ENCODE results near the gene SGMS2.

SGMS2 gene

DNA sequence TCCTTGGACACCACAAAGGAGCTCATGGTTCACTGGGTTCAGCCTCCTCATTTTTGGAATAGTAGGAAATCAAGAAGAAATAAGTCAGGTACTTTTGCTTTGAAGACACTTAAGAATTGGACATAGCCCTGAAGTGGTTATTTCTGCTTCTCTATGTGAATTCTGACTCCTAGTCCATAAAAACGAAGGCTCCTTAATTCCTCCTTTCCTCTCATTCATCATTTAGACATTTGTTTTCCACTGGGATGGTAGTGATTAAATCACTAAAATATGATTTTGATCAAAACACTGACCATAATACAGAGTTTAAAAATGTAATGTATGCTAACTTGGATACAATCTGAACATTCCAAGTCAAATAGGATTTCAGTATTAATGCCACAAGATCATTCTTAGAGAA, 71.9 kb downstream of the SGMS2 start:
- ChIA-PET CTCF (interaction anchor here (0.6 to 0.9 kb wide), 2 partner anchors 12 to 584 kb away, joined by 3 to 4 read pairs; no protein-coding TSS in a partner anchor), POLR2A (no interaction called here)
- Histone ChIP-seq H3K4me1 (ENCODE audit: control insufficient read depth, insufficient read depth, low read length) (no peaks in the 10 kb centered on the region), H3K27ac (ENCODE audit: extremely low read depth, low read depth, low read length) (no peak overlapping the region), H3K36me3 (ENCODE audit: control insufficient read depth in 2 of 2, insufficient read depth in 1 of 2, low read length in 2 of 2) (peaks cover 0 to 11% of the 10 kb centered on the region in 2 experiments; a peak in 1 of 3 replicates), H3K4me3 (ENCODE audit: low read depth, low read length) (no peak overlapping the region), H3K9me3 (ENCODE audit: control insufficient read depth, insufficient read depth, low read depth, low read length) (no peaks in the 10 kb centered on the region)
- no peak for TF ChIP-seq ZNF837 (tag by site-specific recombination; IDR thresholded peaks at IDR 0.05)
- TF ChIP-seq, protein P1, sequence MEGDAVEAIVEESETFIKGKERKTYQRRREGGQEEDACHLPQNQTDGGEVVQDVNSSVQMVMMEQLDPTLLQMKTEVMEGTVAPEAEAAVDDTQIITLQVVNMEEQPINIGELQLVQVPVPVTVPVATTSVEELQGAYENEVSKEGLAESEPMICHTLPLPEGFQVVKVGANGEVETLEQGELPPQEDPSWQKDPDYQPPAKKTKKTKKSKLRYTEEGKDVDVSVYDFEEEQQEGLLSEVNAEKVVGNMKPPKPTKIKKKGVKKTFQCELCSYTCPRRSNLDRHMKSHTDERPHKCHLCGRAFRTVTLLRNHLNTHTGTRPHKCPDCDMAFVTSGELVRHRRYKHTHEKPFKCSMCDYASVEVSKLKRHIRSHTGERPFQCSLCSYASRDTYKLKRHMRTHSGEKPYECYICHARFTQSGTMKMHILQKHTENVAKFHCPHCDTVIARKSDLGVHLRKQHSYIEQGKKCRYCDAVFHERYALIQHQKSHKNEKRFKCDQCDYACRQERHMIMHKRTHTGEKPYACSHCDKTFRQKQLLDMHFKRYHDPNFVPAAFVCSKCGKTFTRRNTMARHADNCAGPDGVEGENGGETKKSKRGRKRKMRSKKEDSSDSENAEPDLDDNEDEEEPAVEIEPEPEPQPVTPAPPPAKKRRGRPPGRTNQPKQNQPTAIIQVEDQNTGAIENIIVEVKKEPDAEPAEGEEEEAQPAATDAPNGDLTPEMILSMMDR (tag by site-specific recombination; IDR thresholded peaks at IDR 0.05), result no peak
- no peak for TF ChIP-seq ZNF423 (tag by site-specific recombination; IDR thresholded peaks at IDR 0.05)
- no peak for TF ChIP-seq ZNF843 (tag by site-specific recombination; IDR thresholded peaks at IDR 0.05)

DNA sequence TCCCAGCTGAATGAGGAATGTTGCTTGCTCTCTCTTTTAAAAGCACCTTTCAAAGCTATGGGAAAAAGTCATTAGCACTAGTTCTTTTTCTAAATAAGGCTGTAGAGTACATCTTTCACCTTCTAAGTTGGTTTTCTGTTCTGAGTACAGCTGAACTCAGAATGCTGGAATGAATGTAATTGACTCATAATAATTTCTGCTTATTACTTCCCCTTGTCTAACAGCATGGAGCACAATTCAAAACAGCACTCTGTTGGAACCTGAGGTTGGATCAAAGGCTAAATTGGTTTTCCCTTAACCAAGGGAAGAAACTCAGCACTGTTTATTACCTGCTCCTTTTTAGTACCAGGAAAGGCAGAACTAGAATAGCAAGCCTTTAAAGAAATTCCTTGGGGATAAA, 73.1 kb downstream of the SGMS2 start:
- Histone ChIP-seq H3K36me3 (ENCODE audit: control insufficient read depth in 2 of 2, insufficient read depth in 1 of 2, low read length in 2 of 2) (peaks cover 0 to 11% of the 10 kb centered on the region in 2 experiments; a peak in 1 of 3 replicates), H3K4me3 (ENCODE audit: low read depth, low read length) (no peak overlapping the region), H3K9me3 (ENCODE audit: control insufficient read depth, insufficient read depth, low read depth, low read length) (no peaks in the 10 kb centered on the region), H3K4me1 (ENCODE audit: control insufficient read depth, insufficient read depth, low read length) (no peaks in the 10 kb centered on the region), H3K27ac (ENCODE audit: extremely low read depth, low read depth, low read length) (no peak overlapping the region)
- POLR2A ChIA-PET, result no interaction called here
- TF ChIP-seq ZNF747 (tag by site-specific recombination; IDR thresholded peaks at IDR 0.05) (no peak), ZNF174 (tag by site-specific recombination; IDR thresholded peaks at IDR 0.05) (no peak), ZNF843 (tag by site-specific recombination; IDR thresholded peaks at IDR 0.05) (no peak)
- TF ChIP-seq, protein P2, sequence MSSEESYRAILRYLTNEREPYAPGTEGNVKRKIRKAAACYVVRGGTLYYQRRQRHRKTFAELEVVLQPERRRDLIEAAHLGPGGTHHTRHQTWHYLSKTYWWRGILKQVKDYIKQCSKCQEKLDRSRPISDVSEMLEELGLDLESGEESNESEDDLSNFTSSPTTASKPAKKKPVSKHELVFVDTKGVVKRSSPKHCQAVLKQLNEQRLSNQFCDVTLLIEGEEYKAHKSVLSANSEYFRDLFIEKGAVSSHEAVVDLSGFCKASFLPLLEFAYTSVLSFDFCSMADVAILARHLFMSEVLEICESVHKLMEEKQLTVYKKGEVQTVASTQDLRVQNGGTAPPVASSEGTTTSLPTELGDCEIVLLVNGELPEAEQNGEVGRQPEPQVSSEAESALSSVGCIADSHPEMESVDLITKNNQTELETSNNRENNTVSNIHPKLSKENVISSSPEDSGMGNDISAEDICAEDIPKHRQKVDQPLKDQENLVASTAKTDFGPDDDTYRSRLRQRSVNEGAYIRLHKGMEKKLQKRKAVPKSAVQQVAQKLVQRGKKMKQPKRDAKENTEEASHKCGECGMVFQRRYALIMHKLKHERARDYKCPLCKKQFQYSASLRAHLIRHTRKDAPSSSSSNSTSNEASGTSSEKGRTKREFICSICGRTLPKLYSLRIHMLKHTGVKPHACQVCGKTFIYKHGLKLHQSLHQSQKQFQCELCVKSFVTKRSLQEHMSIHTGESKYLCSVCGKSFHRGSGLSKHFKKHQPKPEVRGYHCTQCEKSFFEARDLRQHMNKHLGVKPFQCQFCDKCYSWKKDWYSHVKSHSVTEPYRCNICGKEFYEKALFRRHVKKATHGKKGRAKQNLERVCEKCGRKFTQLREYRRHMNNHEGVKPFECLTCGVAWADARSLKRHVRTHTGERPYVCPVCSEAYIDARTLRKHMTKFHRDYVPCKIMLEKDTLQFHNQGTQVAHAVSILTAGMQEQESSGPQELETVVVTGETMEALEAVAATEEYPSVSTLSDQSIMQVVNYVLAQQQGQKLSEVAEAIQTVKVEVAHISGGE (tag by site-specific recombination; conservative IDR thresholded peaks at IDR 0.05; ENCODE audit: low read depth), result no peak
- TF ChIP-seq, protein P3, sequence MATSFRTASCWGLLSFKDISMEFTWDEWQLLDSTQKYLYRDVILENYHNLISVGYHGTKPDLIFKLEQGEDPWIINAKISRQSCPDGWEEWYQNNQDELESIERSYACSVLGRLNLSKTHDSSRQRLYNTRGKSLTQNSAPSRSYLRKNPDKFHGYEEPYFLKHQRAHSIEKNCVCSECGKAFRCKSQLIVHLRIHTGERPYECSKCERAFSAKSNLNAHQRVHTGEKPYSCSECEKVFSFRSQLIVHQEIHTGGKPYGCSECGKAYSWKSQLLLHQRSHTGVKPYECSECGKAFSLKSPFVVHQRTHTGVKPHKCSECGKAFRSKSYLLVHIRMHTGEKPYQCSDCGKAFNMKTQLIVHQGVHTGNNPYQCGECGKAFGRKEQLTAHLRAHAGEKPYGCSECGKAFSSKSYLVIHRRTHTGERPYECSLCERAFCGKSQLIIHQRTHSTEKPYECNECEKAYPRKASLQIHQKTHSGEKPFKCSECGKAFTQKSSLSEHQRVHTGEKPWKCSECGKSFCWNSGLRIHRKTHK (tag by site-specific recombination; IDR thresholded peaks at IDR 0.05), result no peak
- CTCF ChIA-PET, result interaction anchor here (0.7 kb wide), 1 partner anchor 15 kb away, joined by 4 read pairs; no protein-coding TSS in a partner anchor

DNA sequence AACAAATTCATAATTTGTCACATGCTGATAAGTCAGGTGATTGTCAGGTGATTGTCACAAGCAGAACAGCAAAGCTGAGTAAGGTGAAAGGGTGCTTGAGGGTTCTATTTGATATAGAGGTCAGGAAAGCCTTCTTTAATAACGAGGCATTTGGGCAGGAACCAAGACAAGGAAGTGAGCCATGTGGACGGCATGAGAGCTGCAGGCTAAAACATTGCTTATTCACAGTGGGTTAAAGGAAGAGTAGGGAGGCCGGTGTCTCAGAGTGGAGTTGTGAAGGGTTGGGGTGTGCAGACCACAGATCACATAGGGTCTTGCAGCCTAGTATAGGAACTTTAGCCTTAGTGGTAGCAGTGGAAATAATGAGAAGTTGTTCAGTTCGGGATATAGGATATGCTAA, 75.3 kb downstream of the SGMS2 start:
- no peaks in the 10 kb centered on the region for H3K4me1 ChIP-seq (ENCODE audit: control insufficient read depth, insufficient read depth, low read length)
- no peaks in the 10 kb centered on the region for H3K9me3 ChIP-seq (ENCODE audit: control insufficient read depth, insufficient read depth, low read depth, low read length)
- ChIA-PET CTCF (interaction anchor here (0.6 kb wide), 1 partner anchor 138 kb away, joined by 6 read pairs; no protein-coding TSS in a partner anchor), POLR2A (no interaction called here)
- H3K36me3 ChIP-seq (ENCODE audit: control insufficient read depth in 2 of 2, insufficient read depth in 1 of 2, low read length in 2 of 2), result peaks cover 0 to 20% of the 10 kb centered on the region in 2 experiments; a peak in 1 of 3 replicates
- no peak overlapping the region for H3K27ac ChIP-seq (ENCODE audit: extremely low read depth, low read depth, low read length)
- no peak overlapping the region for H3K4me3 ChIP-seq (ENCODE audit: low read depth, low read length)
- TF ChIP-seq ZNF350 (tag by site-specific recombination; IDR thresholded peaks at IDR 0.05) (no peak), ZNF571 (tag by site-specific recombination; IDR thresholded peaks at IDR 0.05) (no peak), OSR2 (tag by site-specific recombination; IDR thresholded peaks at IDR 0.05) (no peak), ZNF292 (tag by site-specific recombination; IDR thresholded peaks at IDR 0.05; ENCODE audit: borderline replicate concordance, low read depth) (no peak), ZNF654 (tag by site-specific recombination; IDR thresholded peaks at IDR 0.05; ENCODE audit: low read depth) (no peak), ZNF155 (tag by site-specific recombination; IDR thresholded peaks at IDR 0.05) (no peak), BCL11A (tag by site-specific recombination; IDR thresholded peaks at IDR 0.05; ENCODE audit: low read depth) (no peak), ZEB2 (tag by site-specific recombination; IDR thresholded peaks at IDR 0.05) (no peak), ZNF777 (tag by site-specific recombination; IDR thresholded peaks at IDR 0.05; ENCODE audit: borderline replicate concordance) (no peak), SCRT2 (tag by site-specific recombination; IDR thresholded peaks at IDR 0.05) (no peak), ZNF140 (tag by site-specific recombination; IDR thresholded peaks at IDR 0.05) (no peak), EGR2 (tag by site-specific recombination; IDR thresholded peaks at IDR 0.05; ENCODE audit: low read depth) (no peak), ZNF785 (tag by site-specific recombination; IDR thresholded peaks at IDR 0.05) (no peak)
- TF ChIP-seq, protein P4, sequence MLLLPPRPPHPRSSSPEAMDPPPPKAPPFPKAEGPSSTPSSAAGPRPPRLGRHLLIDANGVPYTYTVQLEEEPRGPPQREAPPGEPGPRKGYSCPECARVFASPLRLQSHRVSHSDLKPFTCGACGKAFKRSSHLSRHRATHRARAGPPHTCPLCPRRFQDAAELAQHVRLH (tag by site-specific recombination; IDR thresholded peaks at IDR 0.05), result no peak
- TF ChIP-seq, protein P2 (tag by site-specific recombination; conservative IDR thresholded peaks at IDR 0.05; ENCODE audit: low read depth), result no peak

Measured in HEK293 (cell line).